Stimulated activated CD8-positive, alpha-beta memory T cell treated with anti-CD3 and anti-CD28 coated beads, Interleukin-2, amount 100 ng/mL, for 1 hour (primary cell): Measurements from ENCODE around the gene FAM163B.

Source experiments
- DNase-seq, 2 donors: peaks; one replicate each; pipeline ENCODE4 v3.0.0-alpha.2; 2020; ENCODE audit warnings: low read depth in 2 of 2

FAM163B gene

DNA sequence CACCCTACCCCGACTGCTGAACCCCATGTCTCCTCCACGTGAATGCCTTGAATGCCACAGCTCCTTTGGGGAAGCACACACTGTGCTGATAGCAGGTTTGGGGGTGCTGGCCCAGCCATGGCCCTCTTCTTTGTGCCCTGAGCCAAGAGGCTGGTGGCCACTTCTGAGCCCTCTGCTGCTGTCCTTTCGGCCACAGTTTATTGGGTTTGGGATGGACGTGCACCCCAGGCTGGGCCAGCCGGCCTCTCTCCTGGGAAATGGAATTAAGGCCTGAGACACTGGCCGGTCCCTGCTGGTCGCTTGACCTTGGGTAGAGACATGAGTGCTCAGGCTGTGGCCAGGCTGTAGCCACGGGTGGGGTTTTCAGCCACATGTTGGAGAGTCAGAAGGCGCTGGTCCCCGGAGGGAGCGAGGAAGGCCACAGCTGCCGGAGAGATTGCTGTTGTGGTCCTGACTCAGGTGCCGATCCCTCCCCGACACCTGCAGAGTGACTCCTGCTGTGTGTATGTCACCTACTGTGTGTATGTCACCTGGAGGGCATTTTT is 26.6 kb downstream of the FAM163B start:
- no peak for DNase-seq

DNA sequence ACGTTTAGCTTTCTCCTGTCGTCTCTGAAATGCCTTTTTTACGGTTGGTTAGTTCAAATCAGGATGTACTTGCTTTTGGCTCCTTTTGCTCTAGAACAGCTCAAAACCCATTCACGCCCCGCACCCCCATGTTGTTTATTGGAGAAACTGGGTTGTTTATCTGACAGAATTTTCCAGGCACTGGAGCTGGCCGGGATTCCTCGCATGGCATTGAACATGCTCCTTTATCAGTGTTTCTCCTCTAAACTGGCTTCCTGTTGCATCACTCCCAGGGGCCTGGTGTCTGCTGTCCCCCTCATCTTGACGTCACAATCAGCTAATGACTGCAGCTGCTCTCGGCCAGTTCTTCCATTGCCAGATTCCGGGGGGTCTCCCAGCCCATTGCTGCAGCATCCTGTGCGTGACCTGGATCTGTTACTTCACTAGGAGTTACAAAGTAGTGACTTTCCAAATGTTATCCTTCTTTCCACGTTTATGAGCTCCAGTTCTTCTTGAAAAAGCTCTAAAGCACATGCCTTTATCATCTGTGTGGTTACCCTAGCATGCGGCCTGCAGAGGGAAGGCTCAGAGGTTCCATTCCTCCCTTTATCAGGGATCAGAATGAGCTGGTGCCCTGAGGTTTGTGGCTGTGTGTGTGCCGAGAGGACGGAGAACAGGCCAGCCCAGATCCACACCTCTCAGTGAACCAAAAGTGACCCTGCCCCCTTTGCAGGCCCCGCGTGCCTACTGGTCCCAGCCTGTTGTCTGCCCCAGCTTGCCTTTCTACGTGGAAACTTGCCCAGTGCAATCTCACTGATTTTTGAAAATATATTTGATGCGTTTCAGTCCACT is 27.5 kb downstream of the FAM163B start:
- no peak for DNase-seq

DNA sequence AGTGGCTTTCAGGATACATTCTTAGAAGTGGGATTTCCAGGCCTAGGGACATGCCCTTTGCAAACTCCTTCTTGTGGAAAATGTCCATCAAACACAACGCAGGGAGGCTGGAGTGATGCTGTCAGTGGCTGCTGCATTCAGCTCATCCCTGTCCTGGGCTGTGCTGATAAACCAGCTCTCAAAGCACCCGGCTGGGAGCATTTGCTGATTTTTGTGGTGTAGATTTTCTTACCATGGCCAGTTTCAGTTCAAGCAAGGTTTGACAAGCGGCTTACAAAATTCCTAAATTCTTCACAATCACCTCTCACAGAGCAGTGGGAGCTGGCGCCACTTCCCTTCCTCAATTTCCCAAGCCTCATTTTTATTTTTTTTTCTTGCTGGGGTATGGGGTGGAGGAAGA is 28.2 kb downstream of the FAM163B start:
- DNase-seq = no peak

DNA sequence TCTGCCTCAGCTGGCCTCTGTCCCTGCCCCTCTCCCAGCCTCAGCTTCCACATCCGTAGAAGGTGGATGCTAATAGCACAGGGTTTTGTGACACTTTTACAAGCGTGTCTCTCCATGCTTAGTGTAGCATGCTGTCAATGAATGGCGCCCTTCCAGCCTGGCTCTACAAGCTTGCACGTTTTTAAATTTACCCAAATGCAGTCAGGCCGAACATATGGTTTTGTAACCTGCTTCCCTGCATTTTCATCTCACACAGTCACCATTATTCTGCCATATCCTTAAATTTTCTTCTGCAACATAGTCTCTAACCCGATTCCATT is 28.8 kb downstream of the FAM163B start:
- no peak for DNase-seq

DNA sequence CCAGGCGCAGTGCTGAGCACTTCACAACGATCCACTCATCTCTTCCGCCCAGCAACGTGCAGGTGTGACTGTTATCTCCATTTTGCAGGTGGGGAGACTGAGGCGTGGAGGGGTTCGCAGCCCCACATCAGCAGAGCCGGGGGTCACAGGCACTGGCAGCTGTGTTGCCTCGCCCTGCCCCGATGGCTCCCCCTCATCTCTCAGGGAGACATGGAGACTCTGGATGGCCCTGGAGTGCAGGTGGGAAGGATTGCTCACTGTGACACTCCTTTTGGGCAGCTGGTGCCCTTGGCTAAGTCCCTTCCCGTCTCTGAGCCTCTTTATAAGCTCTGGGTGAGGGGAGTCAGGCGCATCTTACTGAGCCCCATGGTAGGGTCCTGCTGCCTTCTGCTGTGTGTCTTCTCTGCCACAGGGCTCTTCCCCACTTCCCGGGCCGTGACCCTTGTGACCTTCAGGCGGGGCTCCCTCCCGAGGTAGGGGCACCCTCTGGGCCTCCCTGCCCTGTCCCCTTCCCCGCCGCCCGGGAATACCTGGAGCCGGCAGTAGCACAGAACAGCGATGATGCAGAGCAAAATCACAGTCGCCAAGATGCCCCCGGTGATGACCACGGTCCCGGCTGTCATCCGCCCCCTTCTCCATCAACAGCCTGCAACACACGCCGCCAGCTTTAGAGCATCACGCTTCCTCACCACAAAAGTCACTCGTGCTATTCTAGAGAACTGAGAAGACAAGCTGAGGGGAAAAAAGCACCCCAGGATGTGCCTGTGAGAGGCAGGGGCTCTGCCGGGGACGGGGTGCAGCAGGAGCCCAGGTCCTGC is 29.4 kb downstream of the FAM163B start:
- no peak for DNase-seq

DNA sequence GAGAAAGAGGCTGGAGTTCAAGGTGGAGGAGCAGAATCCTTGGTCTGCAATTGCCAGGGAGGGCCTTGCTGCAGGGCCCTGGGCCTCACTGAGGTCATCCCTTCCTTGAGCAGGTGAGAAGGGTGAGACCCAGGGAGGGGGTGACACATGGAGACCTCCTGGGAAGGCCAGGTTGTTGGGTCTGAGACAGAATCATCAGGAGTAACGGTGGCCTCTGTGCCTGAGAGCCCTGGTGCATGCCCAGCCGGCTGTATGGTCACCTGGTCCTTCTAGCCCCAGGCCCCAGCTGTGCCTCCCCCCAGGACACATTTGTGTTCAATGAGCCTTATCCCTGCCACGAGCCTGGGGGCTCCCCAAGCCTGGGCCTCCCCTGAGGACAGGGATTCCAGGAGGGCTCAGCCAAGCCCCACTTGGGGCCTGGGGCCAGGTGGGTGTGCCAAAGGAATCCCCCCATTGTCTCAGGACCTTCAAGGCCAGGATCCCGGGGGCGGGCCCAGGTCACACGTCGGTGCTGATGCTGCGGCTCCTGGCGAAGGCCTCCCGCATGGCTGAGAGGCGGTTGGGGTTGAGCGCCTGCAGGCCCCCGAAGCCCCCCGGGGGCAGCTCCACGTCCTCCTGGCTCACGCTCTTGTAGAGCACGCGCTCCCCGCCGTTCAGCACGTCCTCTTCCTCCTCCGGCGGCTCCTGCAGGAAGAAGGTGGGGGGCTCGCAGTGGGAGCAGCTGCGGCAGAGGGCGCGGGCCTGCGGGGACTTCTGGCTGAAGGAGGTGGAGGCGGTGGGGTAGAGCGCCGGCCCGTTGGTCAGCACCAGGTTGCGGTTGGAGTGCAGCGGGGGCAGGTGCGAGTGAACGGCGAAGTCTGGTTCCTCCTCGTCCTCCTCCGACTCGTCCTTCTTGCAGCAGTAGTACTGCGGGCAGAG is 30.4 kb downstream of the FAM163B start:
- DNase-seq = no peak

DNA sequence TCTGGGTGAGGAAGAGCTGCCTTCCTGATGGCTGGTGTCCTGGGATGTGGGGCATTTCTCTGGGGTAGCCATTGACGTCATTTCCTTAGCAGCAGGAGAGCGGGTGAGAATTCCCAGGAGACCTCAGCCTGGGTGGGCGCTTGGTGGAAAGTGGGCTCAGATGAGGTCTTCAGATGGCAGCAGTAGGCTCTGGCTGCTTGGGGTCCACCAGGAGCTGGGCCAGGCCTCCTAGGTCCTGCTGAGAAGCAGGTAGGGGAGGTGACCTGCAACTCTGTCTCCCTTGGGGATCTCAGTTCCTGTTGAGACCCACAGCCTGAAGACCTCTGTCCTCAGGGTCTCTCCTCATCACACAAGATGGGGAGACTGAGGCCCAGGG is 31.5 kb downstream of the FAM163B start:
- no peak for DNase-seq

DNA sequence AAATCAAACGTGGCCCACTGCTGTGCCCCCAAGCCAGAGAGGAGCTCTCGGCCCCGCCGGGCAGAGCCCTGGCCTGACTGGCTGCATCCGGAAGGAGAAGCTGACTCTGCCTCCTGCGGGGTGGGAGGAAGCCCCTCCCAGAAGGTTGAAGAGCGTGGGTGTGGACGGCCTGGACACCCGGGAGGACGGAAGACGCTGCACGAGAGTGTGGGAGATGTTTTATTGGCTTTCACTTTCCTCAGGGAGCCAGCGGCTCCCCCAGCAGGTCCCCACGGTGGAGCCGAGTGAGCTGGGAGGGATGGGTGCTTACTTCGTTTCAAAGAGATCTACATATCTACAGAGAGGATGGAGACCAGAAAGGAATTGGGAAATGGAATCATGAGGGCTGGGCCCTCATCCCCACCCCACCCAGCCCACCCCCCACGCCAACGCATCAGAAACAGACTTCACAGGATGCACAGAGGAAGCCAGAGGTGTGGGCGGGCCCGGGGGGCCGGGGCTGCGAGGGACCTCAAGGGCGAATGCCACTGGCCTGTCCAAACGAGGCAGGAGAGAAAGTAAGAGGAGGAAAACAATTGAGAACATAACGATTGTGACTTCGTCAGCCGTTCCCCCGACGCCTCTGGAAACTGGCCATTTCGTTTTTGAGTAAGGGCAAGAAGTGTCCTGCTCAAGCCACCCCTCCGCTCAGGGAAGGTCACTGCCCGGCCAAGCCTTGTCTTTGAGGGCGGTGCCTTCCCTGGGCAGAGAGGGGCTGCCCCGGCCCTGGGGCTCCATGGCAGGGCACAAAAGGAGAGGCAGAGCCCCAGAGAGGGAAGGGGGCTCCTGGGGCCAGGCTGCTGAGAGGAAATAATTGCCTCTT is 32.1 kb downstream of the FAM163B start:
- no peak for DNase-seq

DNA sequence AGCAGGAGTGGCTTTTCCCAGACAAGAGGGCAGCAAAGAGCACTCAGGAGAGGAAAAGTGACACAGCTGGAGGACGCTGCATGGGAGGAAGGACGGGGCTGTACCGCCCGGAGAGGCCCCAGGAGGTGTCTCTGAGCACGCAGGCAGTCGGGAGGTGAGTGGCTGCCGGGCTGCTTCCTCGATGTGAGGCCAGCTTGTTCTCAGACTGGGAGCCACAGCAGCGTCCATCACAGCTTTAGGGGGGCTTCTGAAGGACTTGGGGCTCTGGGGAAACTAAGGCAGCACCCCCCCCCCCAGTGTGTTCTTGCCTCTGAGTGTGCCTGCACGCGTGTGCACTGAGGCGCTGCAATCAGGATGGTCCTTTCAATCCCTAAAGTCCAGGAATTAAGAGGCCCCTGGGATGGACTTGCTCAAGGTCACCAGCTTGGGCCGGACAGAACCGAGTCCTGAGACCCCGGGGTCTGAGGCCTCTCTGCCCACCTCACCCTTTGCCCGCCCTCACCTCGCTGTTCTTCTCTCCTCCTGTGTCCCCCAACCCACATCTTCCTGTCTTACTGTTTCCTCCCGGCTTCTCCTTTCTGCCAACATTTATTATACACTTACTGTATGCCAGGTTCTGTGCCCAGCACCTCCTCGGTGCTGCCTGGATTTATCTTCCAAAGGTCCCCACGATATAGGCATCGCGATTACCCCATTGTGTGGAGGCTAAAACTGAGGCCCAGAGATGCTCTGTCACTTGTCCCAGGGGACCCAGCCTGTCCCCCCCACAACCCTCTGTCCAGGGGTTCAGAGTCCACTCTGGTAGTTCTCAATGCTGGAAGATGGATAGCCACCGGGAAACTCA is 32.9 kb downstream of the FAM163B start:
- DNase-seq = no peak

DNA sequence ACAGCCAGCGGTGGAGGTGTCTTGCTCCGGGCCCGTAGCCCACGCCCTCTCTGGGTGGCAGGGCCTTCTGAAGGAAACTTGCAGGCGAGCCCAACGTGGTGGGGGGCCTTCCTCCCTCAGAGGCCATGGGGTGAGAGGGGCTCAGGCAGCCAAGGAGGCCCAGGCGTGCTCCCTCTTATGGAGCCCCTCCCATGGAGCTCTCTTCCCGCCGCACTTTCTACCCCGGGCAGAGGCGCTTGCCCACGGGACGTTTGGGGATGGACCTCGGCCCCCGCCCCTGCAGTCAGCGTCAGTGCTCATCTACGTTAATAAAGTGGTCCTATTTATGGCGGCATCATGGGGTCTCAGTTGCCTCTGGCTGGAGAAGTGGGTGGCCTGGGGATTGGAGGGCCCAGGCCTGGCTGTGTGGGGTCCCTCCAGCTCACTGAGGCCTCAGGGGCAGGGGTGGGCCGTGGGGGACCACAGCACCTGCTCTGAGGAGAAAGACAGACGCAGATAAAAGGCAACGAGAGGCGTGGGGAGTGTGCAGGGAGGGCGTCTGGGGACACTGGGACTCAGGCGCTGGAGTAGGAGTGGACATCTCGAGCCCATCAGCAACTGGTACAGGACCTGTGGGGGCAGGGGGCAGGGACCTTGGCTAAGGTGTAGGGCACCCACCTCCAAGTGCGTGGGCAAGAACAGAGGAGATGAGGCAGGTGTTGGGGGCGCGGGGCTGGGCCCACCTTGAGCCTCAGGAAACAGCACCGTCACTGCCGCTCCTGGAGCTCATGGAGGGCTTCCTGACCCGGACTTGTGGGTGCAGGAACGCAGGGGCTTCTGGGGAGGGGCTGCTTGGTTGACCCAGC is 33.8 kb downstream of the FAM163B start:
- no peak for DNase-seq

DNA sequence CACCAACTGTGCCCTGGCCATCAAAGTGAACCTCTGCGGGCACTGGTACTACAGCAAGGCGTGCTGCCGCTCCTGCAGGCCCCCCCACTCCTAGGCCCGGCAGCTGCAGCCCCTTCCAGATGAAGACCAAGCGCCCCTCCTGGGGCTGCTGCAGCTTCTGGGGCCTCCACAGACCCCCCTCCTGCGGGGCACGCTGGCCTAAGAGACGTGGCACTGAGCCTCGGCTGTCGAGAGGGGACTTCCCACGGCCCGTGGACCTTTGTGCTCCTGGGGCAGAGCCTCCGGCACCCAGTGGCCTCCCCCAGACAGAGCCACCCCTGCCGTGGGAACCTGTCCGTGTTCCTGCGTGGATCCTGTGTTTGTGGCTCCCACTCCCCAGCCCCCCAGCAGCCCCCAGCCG is 34.4 kb downstream of the FAM163B start:
- DNase-seq = no peak

DNA sequence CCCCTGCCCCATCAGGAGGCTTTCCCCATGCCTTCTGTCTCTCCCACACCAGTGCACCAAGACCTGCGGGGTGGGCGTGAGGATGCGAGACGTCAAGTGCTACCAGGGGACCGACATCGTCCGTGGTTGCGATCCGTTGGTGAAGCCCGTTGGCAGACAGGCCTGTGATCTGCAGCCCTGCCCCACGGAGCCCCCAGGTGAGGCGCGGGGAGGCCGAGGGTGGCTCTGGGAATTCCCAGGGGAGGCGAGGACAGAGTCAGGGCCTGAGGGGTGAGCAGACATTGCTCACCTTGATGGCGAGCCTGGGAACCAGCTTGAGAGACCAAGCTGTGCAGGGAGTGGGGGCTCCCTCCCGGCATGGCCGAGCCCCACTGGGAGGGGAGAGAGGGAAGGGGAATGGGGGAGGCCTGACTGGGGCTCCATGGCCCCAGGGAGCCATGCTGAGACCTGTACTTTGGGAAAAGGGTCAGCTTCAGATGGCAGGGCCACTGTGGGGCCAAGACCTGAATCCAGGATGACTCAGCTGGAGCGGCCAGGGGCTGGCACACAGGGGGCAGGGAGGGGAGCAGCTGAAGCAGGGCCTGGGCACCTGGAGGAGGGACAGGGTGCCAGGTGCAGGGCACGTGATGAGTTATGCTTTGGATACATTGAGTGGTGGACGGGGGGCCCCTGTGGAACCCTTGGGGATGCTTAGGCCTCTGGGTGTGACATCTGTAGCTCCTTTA is 35.2 kb downstream of the FAM163B start:
- DNase-seq = no peak

DNA sequence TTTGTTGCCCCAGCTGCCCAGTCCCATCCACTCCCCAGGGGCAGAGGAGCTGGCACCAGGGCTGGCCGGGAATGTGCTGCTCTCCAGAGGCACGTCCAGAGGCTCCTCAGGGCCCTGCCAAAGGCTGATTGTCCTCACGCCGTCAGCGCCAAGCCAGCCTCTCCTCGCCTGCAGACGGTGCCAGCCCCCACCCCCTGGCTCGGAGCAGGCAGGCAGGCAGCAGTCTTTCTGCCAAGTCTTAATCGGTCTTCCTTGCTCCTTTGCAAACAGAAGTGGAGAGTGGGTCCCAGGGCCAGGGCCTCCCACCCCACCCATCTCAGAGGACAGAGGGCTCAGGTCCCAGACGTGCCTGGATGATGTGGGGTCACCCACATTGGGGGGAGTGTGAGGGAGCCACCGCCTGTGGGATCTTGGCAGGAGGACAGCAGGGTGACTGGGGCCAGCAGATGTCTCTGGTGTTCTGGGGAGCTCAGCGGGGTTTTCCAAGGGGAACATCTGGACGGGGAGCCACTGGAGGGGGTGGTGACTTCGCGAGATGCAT is 36.3 kb downstream of the FAM163B start:
- no peak for DNase-seq

DNA sequence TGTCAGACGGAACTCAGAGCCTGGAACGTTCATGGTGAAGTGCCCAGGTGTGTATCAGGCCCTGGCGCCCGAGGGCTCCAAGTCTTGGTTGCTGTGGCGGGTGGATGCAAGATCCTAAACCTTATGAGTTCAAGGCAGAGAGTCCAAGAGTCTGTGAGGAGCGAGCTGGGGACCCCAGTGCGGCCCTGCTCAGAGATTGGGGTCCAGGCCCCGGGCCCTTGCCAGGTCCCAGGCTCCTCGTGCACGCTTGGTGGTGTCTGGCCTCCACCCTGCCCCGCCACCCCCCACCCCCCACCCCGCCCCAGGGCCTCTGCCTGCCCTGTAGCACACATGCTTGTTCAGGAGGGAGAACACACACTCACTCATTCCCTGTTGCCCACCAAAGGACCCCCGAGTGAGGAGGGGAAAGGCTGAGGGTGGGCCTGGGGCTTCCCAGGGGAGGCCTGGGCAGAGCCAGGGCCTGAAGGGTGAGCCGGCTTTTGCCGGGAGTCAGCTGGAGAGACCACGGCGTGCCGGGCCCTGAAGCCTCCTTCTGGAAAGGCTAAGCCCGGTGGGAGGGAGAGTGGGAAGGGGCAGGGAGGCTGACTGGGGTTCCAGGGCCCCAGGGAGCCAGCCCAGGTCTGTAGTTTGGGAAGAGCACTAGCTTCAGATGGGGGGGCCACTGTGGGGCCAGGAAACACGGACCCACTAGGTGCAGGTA is 37.1 kb downstream of the FAM163B start:
- no peak for DNase-seq

DNA sequence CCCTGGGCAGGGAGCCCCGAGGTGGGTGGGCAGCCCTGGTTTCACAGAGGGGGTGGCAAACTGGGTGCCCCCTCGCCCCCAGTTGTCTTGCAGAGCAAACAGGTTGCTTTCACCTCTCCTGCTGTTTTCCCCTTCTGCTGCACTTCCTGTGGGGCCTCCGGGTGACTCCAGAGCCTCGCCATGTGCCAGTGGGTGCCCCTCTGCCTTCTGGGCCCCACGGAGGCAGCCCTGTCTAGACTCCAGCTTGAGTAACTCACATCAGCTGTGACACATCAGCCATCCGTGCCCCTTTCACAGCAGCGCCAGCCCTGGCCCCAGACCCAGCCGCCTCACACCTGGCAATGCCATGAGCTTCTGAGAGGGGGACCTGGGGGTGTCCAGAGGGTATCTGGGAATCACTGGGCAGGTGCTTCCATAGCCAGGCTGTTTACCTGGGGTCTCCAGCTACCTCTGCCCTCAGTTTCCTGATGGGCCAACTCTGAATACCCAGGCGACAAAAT is 37.7 kb downstream of the FAM163B start:
- DNase-seq = no peak

DNA sequence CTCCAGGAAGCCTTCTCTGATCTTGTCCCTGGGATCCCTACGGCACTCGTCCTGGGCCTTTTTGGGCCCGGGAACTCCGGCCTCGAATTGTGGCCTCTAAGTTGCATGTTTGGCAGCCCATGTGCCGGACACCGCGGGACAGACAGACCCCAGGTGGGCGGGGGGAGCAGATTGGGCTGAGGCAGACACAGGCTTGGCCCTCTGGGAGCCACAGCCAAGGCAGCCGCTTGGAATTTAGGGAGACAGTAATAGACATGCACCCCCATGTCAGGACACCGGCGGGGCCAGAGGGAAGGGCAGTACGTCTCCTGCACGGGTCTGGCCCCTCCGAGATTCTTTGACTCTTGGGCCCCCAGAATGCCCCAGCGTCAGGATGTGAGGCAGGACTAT is 38.5 kb downstream of the FAM163B start:
- DNase-seq = no peak

DNA sequence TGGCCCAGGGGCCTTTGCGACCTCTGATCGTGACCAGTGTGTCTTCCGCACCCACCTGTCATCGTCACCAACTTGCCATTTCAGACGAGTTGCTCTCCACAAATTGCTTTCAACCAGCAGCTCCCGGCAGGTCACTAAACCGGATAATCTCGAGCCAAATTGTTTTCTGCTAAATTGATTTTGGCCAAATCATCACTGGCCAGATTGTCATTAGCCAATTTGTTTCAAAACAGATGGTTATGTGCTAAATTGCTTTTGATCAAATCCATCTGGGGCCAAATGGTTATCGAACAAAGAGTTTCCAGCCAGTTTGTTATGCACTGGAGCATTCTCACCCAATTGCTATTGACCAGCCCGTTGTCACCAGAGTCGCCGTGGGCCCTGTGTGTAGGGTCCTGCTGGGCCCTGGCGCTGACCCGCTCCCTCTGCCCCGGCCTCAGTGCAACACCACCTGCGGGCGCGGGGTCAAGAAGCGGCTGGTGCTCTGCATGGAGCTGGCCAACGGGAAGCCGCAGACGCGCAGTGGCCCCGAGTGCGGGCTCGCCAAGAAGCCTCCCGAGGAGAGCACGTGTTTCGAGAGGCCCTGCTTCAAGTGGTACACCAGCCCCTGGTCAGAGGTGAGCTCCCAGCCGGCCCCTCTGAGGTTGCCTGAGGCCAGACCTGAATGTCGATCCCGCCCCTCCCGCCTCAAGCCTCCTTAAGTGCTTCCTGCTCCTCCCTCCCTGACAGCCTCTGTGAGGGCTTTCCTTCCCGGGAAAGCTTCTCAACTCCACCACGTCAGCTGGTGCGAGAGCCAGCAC is 39.1 kb downstream of the FAM163B start:
- no peak for DNase-seq
